Stimulated activated CD8-positive, alpha-beta memory T cell treated with anti-CD3 and anti-CD28 coated beads, Interleukin-7, amount 100 ng/mL, for 48 hours (primary cell): ENCODE measurements around the gene MOSMO.

Experiments used
- DNase-seq, 2 donors: peaks; one replicate each; pipeline ENCODE4 v3.0.0-alpha.2; 2020; ENCODE audit warnings: low read depth in 1 of 2; ENCODE audit errors: extremely low read depth in 1 of 2

The MOSMO gene

DNA sequence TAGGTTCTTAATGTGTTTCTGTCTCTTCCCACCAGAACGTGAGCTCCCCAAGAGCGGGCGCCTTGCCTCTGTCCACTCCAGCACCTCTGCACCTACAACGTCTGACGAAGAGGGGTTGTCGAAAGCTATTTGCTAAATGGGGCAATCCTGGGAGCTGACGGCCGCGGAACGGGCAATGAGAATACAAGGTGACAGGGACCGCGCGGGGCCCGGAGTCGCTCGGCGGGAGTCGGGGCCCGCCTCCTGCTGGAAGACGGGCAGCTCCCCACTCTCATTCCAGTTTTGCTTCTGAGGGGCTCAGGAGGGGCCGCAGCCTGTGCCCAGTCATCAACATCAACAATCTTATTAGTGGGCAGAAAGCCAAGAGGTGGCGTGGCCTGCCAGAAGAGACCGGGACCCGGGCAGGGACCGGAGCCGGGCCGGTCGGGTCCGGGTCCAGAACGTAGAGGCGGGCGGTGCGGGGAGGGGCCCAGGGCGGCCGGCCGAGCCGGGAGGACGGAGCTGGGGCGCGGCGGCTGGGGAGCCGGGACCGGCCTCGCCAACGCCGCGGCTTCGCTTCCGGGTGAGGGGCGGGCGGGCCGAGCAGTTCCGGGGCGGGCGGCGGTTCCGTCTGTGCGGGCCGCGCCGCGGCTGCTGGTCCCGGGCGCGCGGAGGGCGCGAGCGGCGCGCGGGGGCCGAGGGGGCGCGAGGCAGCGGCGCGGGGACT lies at the start of gene MOSMO:
MOSMO (plus strand) TSS at position 603 of the 706 bp plus-strand sequence. CDS start 191 bp downstream, outside the sequence.
- peak; percentile 39 to 44 for DNase-seq

DNA sequence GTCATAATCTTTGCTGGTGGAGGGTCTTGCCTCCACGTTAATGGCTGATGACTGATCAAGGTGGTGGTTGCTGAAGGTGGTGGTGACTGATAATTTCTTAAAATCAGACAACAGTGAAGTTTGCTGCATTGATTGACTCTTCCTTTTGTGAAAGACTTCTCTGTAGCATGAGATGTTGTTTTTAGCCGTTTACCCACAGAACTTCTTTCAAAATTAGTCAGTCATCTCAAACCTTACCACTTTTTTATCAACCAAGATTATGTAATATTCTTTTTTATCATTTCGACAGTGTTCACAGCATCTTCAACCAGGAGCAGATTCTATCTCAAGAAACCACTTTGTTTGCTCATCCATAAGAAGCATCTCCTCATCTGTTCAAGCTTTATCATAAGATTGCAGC lies 48.9 kb upstream of the MOSMO start:
- DNase-seq, result no peak

DNA sequence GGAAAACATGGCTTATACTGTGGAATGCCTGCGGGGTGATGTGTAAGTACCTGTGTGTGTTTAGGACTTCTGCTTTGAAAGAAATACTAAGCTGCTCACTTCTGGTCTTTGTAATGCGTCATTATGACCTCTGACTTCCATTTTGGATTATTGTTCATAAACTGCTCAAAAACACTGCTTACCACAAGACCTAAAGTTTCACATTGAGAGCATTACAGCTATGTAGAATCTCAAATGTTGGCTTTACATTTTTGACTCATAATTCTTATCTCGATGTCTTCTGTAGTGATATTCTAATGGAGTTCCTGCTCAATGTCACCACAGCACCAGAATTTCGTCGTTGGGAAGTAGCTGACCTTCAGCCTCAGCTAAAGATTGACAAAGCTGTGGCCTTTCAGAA lies 45.4 kb upstream of the MOSMO start:
- no peak for DNase-seq

DNA sequence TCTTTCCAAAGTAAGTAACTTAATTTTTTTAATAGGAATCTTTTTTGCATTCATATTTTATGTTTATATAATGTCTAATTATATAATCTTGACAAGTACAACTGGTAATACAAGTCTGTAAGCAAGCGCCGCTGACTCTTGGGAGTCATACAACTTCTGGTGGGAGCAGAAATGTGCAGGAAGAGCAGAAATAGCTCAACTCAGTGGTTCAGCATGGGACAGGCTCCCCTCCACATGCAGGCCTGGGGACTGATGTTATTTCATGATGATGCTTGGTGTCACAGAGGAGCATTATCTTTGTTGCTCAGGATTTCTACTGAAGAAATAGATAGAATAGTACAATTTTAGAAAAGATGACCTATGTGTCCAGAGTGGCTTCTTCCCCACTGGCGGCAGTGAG lies 44.0 kb upstream of the MOSMO start:
- DNase-seq, result no peak

DNA sequence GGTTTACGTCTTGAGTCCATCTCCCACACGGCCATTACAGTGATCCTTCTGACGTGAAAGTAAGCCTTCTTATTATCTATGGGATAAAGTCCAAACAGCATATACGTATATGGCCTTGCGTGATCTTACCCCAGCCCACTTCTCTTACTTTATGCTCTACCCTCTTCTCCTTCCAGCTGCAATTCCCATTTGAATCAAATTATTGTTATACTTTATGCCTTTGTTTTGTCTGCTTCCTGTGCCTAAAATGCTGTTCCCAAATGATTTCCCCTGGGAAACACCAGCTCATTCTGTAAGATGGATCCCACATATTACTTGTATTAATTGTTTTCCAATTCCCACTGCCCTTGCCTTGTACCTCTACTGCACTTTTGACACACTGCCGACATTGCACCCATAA lies 43.6 kb upstream of the MOSMO start:
- DNase-seq, result no peak

DNA sequence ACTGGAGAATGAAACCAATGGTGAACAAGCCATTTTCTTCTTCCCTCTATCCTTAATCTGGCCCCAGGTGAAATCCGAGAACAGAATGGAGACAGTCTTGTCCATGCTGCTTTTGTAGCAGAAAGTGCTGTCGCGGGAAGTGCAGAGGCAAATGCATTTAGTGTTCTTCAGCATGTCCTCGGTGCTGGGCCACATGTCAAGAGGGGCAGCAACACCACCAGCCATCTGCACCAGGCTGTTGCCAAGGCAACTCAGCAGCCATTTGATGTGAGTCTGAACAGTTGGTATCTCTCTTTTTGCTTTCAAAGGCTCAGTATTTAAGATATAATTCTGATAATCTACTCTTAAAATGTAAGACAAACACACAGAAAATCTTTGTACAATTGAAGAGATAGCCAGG lies 36.1 kb upstream of the MOSMO start:
- DNase-seq, result no peak

DNA sequence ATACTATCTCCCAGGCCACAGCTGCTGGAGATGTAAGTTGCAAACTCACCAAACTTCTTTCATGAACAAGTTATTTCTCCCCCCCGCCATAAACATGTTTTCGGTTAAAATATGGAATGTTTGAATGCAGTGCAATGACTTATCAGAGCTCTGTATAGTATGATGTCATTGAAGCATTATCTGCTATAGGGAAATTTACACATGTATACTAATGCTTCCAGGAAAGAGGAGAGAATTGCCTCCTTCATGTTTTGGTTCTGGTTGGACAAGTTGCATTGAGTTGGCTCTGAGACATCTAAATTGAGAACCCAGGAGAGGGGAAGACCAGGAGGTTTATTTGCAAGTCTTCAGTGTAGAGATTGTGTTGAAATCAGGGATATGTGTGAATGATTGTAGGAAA lies 34.0 kb upstream of the MOSMO start:
- DNase-seq, result no peak

DNA sequence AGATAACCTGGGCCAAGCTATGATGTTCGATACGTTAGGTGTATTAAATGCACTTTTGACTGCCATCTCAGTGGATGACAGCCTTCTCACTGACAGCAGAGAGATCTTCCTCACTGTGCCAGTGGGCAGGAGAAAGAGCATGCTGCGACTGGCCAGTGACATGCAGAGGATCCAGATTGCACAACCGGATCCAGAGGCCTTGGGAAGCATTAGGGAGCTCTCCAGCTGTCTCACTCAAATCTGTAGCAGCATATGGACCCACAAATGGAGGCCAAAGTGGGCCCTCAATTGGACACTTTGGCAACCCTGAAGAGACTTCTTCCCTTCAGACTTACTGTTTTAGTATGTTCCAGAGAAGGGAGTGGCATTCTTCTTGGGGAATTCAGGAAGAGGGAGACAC lies 27.9 kb upstream of the MOSMO start:
- no peak for DNase-seq

DNA sequence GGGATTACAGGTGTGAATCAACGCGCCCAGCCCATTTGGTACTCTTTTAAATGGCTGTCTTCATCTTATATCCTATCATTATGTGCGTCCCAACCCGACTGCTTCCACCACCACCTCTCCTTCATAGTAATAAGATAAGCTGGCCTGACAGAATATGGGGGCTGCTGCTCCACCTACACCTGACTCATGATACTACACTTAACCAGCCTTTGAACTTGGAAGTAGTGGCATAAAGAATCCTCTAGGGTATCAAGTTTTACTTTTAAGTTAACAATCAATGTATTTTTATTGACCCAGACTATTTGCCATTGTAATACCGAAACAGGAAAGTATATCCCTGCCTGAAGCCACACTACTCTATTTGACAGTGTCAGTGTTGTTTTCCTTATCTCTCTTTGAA lies 25.8 kb upstream of the MOSMO start:
- no peak for DNase-seq

DNA sequence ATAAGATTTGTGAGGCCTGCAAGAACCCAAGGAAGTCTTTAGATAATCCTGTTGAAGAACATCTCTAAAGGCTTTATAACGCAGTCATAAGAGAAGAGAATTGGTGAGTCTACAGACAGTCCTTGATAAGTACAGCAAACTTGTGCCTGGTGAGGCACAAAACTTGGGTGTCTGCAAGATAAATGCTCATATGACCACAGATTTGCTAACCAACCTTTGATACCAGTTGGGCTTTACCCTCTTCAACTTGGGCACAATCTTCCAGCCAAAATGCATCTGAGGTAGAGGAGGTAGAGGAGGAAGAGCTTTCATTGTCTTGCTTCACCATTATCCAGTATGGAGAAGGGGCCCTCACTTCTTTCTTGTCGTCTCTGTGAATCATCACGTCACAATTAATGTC lies 23.8 kb upstream of the MOSMO start:
- no peak for DNase-seq

DNA sequence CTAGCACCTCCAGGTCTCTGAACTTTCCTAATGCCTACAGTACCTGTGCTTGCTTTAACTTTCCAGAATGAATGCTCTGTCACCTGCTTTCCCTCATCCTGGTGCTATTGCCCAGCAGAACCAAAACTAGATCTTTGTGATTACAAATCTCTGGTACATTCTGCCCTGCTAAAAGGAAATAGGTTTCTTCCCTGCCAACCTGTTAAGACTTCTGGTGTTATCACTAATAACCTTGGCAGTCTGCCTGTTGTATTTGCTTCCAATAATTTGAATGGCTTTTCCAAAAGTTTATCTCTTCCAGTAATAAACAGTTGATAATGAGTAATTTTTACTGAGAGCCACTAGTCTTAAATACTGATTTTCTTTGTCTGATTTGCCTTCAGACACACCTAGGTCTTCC lies 22.4 kb upstream of the MOSMO start:
- no peak for DNase-seq

DNA sequence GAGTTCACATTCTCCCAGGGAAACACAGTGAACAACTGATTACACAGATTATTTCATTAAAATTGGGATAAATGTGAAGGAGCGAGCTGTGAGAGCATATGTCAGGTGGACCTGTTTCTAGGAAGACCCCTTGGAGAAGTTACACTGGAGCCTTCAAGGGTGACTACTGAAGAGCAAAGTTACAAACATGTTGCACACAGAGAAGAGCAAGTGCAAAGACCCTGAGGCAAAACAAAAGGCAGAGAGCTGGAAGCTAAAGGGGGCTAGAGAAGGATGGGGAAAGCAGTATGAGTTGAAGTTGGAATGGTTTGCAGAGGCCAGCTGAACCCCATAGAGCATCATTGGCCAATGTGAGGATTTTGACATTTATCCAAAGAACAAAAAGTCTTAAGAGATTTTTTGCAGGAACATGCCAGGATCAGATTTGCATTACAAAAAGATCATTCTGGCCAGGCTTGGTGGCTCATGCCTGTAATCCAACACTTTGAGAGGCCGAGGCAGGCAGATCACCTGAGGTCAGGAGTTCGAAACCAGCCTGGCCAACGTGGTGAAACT lies 21.1 kb upstream of the MOSMO start:
- no peak for DNase-seq

DNA sequence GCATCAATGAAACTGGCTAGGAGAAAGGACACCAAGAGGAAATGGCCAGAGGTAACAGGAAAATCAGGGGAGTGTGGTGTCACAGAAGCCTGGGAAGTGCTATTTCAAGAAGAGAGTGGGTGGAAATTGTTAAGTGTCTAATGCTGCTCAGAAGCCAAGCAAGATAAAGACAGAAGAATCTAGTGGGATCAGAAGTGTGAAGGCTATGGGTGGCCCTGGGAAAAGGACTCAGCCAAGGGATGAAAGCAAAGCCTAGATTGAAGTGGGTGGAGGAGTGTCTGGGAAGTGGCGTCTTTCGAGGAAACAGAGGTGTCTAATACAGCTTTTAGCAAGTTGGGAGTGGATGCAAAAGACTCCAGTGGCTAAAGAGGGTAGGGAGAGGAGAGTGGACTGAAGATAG lies 20.4 kb upstream of the MOSMO start:
- DNase-seq, result no peak

DNA sequence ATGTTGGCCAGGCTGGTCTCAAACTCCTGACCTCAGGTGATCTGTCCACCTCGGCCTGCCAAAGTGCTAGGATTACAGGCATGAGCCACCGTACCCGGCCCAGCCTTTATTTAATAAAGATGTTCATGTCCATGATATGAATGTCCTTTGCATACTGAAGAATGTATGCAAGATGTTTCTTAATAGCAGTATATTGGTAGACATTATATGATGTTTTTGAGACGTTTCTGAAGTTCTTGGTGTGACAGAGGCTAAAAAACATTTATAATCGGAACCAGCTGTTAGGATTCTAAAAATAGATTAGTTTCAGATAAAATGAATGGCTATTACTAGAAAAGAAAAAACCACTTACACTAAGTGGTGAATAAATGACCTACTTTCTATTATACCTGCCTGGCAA lies 18.8 kb upstream of the MOSMO start:
- DNase-seq, result no peak

DNA sequence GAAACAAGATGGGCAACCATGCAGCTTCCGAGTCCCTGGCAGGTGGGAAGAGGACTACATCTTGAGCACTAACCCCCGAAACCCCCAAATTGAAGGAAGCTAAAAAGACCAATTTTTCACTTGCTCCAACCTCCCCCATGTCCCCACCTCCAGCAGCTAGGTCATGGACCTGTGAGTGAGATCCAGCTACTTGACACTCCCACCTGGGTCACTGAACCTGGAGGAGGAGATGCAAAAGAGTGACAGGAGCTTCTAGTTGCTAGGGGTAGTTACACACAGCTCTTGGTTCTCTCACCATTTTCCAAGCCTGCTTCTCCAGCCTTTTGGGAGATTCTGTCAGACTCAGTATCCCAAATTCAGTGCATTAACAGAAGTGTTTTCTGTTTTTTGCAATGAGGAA lies 18.2 kb upstream of the MOSMO start:
- DNase-seq, result no peak

DNA sequence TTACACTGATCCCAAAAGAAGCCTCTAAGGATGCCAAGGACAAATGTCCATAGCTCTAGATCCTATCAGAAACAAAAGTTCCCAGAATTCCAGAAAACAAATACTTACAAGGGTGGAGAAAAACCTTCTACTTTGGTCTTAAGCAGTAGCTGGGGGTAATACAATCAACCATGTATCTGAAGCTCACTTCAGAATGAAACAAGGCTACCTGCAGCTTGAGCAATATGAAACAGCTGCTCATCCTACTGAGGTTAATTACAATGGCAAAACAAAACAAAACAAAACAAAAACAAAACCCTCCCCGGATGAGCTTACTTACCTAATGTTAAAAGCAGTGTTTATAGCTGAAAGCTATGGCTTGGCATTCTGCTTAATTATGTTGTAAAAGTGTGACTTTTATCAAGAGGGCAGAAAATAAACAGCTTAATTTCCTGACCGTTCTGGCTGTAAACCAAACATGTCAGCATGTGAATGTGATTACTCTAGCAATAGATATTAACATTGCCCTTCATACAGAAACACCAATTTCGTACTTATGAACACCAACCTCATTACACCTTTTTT lies 17.4 kb upstream of the MOSMO start:
- DNase-seq, result no peak

DNA sequence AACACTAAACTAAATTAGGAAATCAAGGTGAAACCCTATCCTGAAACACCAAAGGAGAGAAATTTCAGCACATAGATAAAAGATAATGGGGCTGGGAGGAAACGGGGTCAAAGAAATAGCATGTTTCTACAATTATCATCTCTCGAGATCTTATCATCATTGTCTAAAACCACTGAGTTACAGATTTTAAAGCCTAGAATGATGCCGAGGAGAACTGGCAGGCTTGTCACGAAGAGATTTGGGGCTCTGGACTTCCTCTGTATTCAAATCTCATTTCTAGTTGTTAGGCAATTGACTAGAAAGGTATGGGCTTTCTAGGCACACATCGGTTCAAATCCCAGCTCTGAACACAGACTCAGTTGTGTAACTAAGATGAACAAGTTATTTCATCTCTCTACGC lies 16.3 kb upstream of the MOSMO start:
- DNase-seq, result no peak

DNA sequence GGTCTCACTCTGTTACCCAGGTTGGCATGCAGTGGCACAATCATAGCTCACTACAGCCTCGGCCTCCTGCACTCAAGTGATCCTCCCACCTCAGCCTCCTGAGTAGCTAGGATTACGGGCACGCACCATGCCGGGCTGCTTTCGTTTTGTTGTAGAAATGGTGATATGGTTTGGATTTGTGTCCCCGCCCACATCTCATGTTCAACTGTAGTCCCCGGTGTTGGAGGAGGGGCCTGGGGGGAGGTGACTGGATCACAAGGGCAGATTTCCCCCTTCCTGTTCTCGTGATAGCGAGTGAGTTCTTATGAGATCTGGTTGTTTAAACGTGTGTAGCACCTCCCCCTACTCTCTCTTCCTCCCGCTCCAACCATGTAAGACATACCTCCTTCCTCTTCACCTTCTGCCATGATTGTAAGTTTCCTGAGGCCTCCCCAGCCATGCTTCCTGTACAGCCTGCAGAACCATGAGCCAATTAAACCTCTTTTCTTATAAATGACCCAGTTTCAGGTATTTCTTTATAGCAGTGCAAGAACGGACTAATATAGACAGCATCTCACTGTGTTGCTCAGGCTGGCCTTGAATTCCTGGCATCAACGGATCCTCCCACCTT lies 12.9 kb upstream of the MOSMO start:
- DNase-seq, result no peak

DNA sequence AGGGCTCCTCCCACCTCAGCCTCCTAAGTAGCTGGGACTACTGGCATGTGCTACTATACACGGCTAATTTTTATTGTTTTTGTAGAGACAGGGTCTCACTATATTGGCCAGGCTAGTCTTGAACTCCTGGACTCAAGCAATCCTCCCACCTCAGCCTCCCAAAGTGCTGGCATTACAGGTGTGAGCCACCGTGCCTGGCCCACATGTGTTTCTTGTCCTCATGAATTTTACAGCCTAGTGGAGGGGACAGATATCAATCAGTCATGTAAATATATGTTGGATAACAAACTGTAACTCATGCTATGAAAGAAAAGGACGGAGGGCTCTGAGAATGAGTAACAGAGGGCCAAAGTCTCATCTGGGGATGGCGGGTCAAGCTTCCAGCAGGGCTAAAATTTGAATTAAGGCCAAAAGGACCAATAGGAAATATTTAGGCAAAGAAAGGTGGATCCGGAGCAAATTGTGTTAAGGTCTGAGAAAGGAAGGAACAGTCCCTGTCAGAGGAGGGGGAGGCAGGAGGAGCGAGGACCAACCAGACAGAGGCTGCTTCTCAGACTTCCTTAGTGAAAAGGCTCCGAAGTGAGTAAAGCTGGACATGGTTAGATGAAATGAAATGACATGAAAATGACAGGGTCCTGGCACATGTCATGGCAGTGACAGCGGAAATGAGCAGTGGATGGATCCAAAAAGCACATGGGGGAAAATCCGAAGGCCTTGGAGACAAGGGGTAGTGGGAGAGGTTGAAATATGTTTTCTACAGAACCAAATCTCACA lies 10.8 kb upstream of the MOSMO start:
- no peak for DNase-seq

DNA sequence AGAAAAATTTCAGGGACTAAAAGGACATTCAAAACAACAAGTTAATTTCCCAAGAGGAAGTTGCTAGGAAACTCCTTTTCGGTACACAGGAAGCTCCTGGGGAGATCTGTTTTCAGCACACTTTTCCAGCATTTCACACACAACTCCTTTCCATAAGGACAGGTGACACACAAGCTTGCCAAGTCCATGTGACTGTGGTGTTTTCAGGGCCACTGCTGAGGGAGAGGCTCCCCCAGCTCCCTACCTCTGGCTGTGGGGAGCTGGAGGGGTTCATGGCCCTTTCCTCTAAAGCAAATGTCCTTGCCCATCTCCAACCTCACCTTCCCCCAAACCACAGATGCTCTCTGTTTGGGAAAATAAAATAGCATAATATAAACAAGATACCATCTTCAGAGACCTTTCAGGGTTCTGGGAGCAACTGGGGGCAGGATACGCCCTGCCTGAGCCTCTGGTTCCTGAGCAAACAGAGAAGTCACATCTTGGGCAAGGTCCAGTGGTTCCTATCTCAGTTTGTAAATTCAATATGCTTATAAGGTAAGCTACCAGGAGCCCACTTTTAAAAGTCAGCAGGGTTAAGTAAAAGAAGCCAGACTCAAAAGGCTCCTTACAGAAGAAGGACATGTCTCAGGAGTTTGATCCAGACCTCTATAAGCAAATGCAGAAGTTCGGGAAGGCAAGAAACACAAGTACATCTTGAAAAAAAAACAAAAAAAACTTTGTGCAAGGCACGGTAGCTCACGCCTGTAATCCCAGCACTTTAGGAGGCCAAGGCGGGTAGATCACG lies 10.0 kb upstream of the MOSMO start:
- no peak for DNase-seq

DNA sequence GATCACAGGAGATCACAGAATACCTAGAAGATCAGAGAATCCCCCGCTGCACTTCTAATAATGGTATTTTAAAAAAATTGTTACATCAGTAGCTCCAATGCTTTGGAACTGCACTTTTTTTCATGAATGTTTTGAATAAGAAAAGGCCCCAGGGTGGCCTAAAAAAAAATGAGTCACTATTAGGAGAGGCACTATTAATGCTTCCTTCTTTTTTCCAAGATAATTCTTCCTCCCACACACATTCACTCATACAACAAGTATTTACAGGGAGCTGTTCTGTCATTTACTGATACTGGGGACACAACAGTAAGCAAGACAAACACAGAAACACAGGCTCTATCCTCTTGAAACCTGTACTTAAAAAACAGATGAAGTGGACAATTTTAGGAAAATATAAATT lies 6.3 kb upstream of the MOSMO start:
- no peak for DNase-seq
